ENCODE measurements around the gene SCIN.

Gene SCIN

GRCh38 chr7:12583176-12583575, 12.7 kb downstream of the SCIN start:
- Histone ChIP-seq H3K27me3 (replicated peaks; ENCODE audit: control insufficient read depth, insufficient read depth, low read length, poor library complexity, severe bottlenecking) (no peaks in the 10 kb centered on the region), H3K27ac (ENCODE audit: insufficient read depth, low read length, poor library complexity, severe bottlenecking) (no peak overlapping the region)
- DNase-seq = no peak

GRCh38 chr7:12583922-12584321, 13.4 kb downstream of the SCIN start:
- DNase-seq = no peak
- H3K4me1 ChIP-seq (ENCODE audit: control insufficient read depth, insufficient read depth, low read length, poor library complexity, severe bottlenecking) = no peaks in the 10 kb centered on the region
- no peak overlapping the region for H3K4me3 ChIP-seq (ENCODE audit: insufficient read depth, low read depth, low read length, poor library complexity, severe bottlenecking)
- no peaks in the 10 kb centered on the region for H3K27me3 ChIP-seq (replicated peaks; ENCODE audit: control insufficient read depth, insufficient read depth, low read length, poor library complexity, severe bottlenecking)
- no peaks in the 10 kb centered on the region for H3K36me3 ChIP-seq (ENCODE audit: control insufficient read depth, insufficient read depth, low read length)
- H3K9me3 ChIP-seq (ENCODE audit: control insufficient read depth, low read length) = no peaks in the 10 kb centered on the region
- no peak overlapping the region for H3K27ac ChIP-seq (ENCODE audit: insufficient read depth, low read length, poor library complexity, severe bottlenecking)

More at GRCh38 chr7:12583176-12583575, 12.7 kb downstream of the SCIN start:
- Histone ChIP-seq H3K4me1 (ENCODE audit: control insufficient read depth, insufficient read depth, low read length, poor library complexity, severe bottlenecking) (no peaks in the 10 kb centered on the region), H3K9me3 (ENCODE audit: control insufficient read depth, low read length) (no peaks in the 10 kb centered on the region), H3K4me3 (ENCODE audit: insufficient read depth, low read depth, low read length, poor library complexity, severe bottlenecking) (no peak overlapping the region), H3K36me3 (ENCODE audit: control insufficient read depth, insufficient read depth, low read length) (no peaks in the 10 kb centered on the region)

GRCh38 chr7:12584930-12585329, 14.4 kb downstream of the SCIN start:
- DNase-seq = no peak
- no peaks in the 10 kb centered on the region for H3K9me3 ChIP-seq (ENCODE audit: control insufficient read depth, low read length)

GRCh38 chr7:12586271-12586670, 15.8 kb downstream of the SCIN start:
- H3K27ac ChIP-seq (ENCODE audit: insufficient read depth, low read length, poor library complexity, severe bottlenecking) = no peak overlapping the region
- H3K4me3 ChIP-seq (ENCODE audit: insufficient read depth, low read depth, low read length, poor library complexity, severe bottlenecking) = no peak overlapping the region
- no peaks in the 10 kb centered on the region for H3K27me3 ChIP-seq (replicated peaks; ENCODE audit: control insufficient read depth, insufficient read depth, low read length, poor library complexity, severe bottlenecking)
- no peak for DNase-seq
- no peaks in the 10 kb centered on the region for H3K9me3 ChIP-seq (ENCODE audit: control insufficient read depth, low read length)
- H3K36me3 ChIP-seq (ENCODE audit: control insufficient read depth, insufficient read depth, low read length) = no peaks in the 10 kb centered on the region
- H3K4me1 ChIP-seq (ENCODE audit: control insufficient read depth, insufficient read depth, low read length, poor library complexity, severe bottlenecking) = no peaks in the 10 kb centered on the region

More at GRCh38 chr7:12584930-12585329, 14.4 kb downstream of the SCIN start:
- no peak overlapping the region for H3K4me3 ChIP-seq (ENCODE audit: insufficient read depth, low read depth, low read length, poor library complexity, severe bottlenecking)
- no peaks in the 10 kb centered on the region for H3K36me3 ChIP-seq (ENCODE audit: control insufficient read depth, insufficient read depth, low read length)
- no peak overlapping the region for H3K27ac ChIP-seq (ENCODE audit: insufficient read depth, low read length, poor library complexity, severe bottlenecking)
- no peaks in the 10 kb centered on the region for H3K27me3 ChIP-seq (replicated peaks; ENCODE audit: control insufficient read depth, insufficient read depth, low read length, poor library complexity, severe bottlenecking)
- H3K4me1 ChIP-seq (ENCODE audit: control insufficient read depth, insufficient read depth, low read length, poor library complexity, severe bottlenecking) = no peaks in the 10 kb centered on the region

GRCh38 chr7:12588259-12588904, 17.9 kb downstream of the SCIN start:
- Histone ChIP-seq H3K4me1 (ENCODE audit: control insufficient read depth, insufficient read depth, low read length, poor library complexity, severe bottlenecking) (no peaks in the 10 kb centered on the region), H3K36me3 (ENCODE audit: control insufficient read depth, insufficient read depth, low read length) (no peaks in the 10 kb centered on the region), H3K27ac (ENCODE audit: insufficient read depth, low read length, poor library complexity, severe bottlenecking) (no peak overlapping the region), H3K9me3 (ENCODE audit: control insufficient read depth, low read length) (no peaks in the 10 kb centered on the region), H3K4me3 (ENCODE audit: insufficient read depth, low read depth, low read length, poor library complexity, severe bottlenecking) (no peak overlapping the region), H3K27me3 (replicated peaks; ENCODE audit: control insufficient read depth, insufficient read depth, low read length, poor library complexity, severe bottlenecking) (no peaks in the 10 kb centered on the region)
- DNase-seq = no peak

- Histone ChIP-seq H3K27ac (ENCODE audit: insufficient read depth, low read length, poor library complexity, severe bottlenecking) (no peak overlapping the region), H3K9me3 (ENCODE audit: control insufficient read depth, low read length) (no peaks in the 10 kb centered on the region), H3K4me3 (ENCODE audit: insufficient read depth, low read depth, low read length, poor library complexity, severe bottlenecking) (no peak overlapping the region), H3K4me1 (ENCODE audit: control insufficient read depth, insufficient read depth, low read length, poor library complexity, severe bottlenecking) (no peaks in the 10 kb centered on the region), H3K36me3 (ENCODE audit: control insufficient read depth, insufficient read depth, low read length) (no peaks in the 10 kb centered on the region), H3K27me3 (replicated peaks; ENCODE audit: control insufficient read depth, insufficient read depth, low read length, poor library complexity, severe bottlenecking) (no peaks in the 10 kb centered on the region)
- no peak for DNase-seq
Observed at GRCh38 chr7:12590559-12590958, 20.0 kb downstream of the SCIN start.

GRCh38 chr7:12594122-12594897, 23.8 kb downstream of the SCIN start:
- Histone ChIP-seq H3K4me3 (ENCODE audit: insufficient read depth, low read depth, low read length, poor library complexity, severe bottlenecking) (no peak overlapping the region), H3K27me3 (replicated peaks; ENCODE audit: control insufficient read depth, insufficient read depth, low read length, poor library complexity, severe bottlenecking) (no peaks in the 10 kb centered on the region), H3K9me3 (ENCODE audit: control insufficient read depth, low read length) (no peaks in the 10 kb centered on the region), H3K27ac (ENCODE audit: insufficient read depth, low read length, poor library complexity, severe bottlenecking) (no peak overlapping the region), H3K4me1 (ENCODE audit: control insufficient read depth, insufficient read depth, low read length, poor library complexity, severe bottlenecking) (no peaks in the 10 kb centered on the region), H3K36me3 (ENCODE audit: control insufficient read depth, insufficient read depth, low read length) (no peaks in the 10 kb centered on the region)
- DNase-seq = no peak

GRCh38 chr7:12595148-12595547, 24.6 kb downstream of the SCIN start:
- Histone ChIP-seq H3K36me3 (ENCODE audit: control insufficient read depth, insufficient read depth, low read length) (no peaks in the 10 kb centered on the region), H3K27me3 (replicated peaks; ENCODE audit: control insufficient read depth, insufficient read depth, low read length, poor library complexity, severe bottlenecking) (no peaks in the 10 kb centered on the region), H3K9me3 (ENCODE audit: control insufficient read depth, low read length) (no peaks in the 10 kb centered on the region), H3K4me1 (ENCODE audit: control insufficient read depth, insufficient read depth, low read length, poor library complexity, severe bottlenecking) (no peaks in the 10 kb centered on the region), H3K4me3 (ENCODE audit: insufficient read depth, low read depth, low read length, poor library complexity, severe bottlenecking) (no peak overlapping the region), H3K27ac (ENCODE audit: insufficient read depth, low read length, poor library complexity, severe bottlenecking) (no peak overlapping the region)
- DNase-seq = no peak

- H3K27ac ChIP-seq (ENCODE audit: insufficient read depth, low read length, poor library complexity, severe bottlenecking) = no peak overlapping the region
- no peaks in the 10 kb centered on the region for H3K4me1 ChIP-seq (ENCODE audit: control insufficient read depth, insufficient read depth, low read length, poor library complexity, severe bottlenecking)
- no peak overlapping the region for H3K4me3 ChIP-seq (ENCODE audit: insufficient read depth, low read depth, low read length, poor library complexity, severe bottlenecking)
- H3K27me3 ChIP-seq (replicated peaks; ENCODE audit: control insufficient read depth, insufficient read depth, low read length, poor library complexity, severe bottlenecking) = no peaks in the 10 kb centered on the region
- H3K9me3 ChIP-seq (ENCODE audit: control insufficient read depth, low read length) = no peaks in the 10 kb centered on the region
- DNase-seq = no peak
- H3K36me3 ChIP-seq (ENCODE audit: control insufficient read depth, insufficient read depth, low read length) = no peaks in the 10 kb centered on the region
Observed at GRCh38 chr7:12596225-12596790, 25.8 kb downstream of the SCIN start.

GRCh38 chr7:12601302-12601869, 30.9 kb downstream of the SCIN start:
- H3K4me1 ChIP-seq (ENCODE audit: control insufficient read depth, insufficient read depth, low read length, poor library complexity, severe bottlenecking) = no peaks in the 10 kb centered on the region
- no peak for DNase-seq
- no peaks in the 10 kb centered on the region for H3K9me3 ChIP-seq (ENCODE audit: control insufficient read depth, low read length)

More at GRCh38 chr7:12601302-12601869, 30.9 kb downstream of the SCIN start:
- no peaks in the 10 kb centered on the region for H3K36me3 ChIP-seq (ENCODE audit: control insufficient read depth, insufficient read depth, low read length)
- no peak overlapping the region for H3K27ac ChIP-seq (ENCODE audit: insufficient read depth, low read length, poor library complexity, severe bottlenecking)
- H3K4me3 ChIP-seq (ENCODE audit: insufficient read depth, low read depth, low read length, poor library complexity, severe bottlenecking) = no peak overlapping the region
- no peaks in the 10 kb centered on the region for H3K27me3 ChIP-seq (replicated peaks; ENCODE audit: control insufficient read depth, insufficient read depth, low read length, poor library complexity, severe bottlenecking)

Data from effector memory CD4-positive, alpha-beta T cell (primary cell).